A673 (cell line): ENCODE data around the gene CLEC2A.
"Not testable (repeated sequence)": the region's sequence is repeated elsewhere in the genome, so short reads cannot be mapped to it uniquely, and the experiment has no call there.

Source experiments
- CTCF ChIP-seq: fragments of 300-800, 200-600 bp; sonication (generic); conservative IDR thresholded peaks from 2 replicates; pipeline ENCODE4 v1.5.1; 2017; ENCODE audit warnings: low read depth, mild to moderate bottlenecking, antibody characterized with exemption, low read length, moderate library complexity, mixed read lengths
- EZH2 ChIP-seq: fragments of 200-600 bp; sonication (generic); IDR thresholded peaks from 2 replicates; pipeline ENCODE4 v1.6.1; 2017; ENCODE audit warnings: borderline replicate concordance, low read depth, mild to moderate bottlenecking, mixed read lengths, antibody characterized with exemption, low read length; ENCODE audit not compliant: poor library complexity, severe bottlenecking

GRCh38 chr12:9976626-9977025 is 44.5 kb upstream of the CLEC2A start:
- not testable (repeated sequence) for TF ChIP-seq CTCF, EZH2
